GM12878 (cell line): Measurements from ENCODE around the gene FUT3.

ENCODE experiments used
- MAX ChIP-seq: IDR thresholded peaks from 2 replicates; pipeline ENCODE4 v1.6.1; 2012; ENCODE audit warnings: low read depth, low read length, improper control_type of control experiment
- NFIC ChIP-seq: IDR thresholded peaks from 2 replicates; pipeline ENCODE4 v1.6.1; 2012; ENCODE audit warnings: low read depth, mild to moderate bottlenecking, inconsistent platforms, low read length, moderate library complexity
- ZBED1 ChIP-seq: IDR thresholded peaks from 2 replicates; pipeline ENCODE4 v1.6.1; 2016; ENCODE audit warnings: borderline replicate concordance
- TF ChIP-seq, protein P1 (sequence below), 3 experiments: IDR thresholded peaks in 2 of 3; conservative IDR thresholded peaks in 1 of 3; 2 replicates each; pipeline ENCODE4 v1.5.1; 2011; ENCODE audit warnings: low read depth in 3 of 3, low read length in 3 of 3, mild to moderate bottlenecking in 3 of 3, control low read depth in 2 of 3, moderate library complexity in 2 of 3, inconsistent platforms in 1 of 3, mixed read lengths in 1 of 3; ENCODE audit not compliant: control insufficient read depth in 2 of 3, insufficient read depth in 1 of 3; ENCODE audit errors: extremely low read depth in 1 of 3

- TF ChIP-seq, protein P1, sequence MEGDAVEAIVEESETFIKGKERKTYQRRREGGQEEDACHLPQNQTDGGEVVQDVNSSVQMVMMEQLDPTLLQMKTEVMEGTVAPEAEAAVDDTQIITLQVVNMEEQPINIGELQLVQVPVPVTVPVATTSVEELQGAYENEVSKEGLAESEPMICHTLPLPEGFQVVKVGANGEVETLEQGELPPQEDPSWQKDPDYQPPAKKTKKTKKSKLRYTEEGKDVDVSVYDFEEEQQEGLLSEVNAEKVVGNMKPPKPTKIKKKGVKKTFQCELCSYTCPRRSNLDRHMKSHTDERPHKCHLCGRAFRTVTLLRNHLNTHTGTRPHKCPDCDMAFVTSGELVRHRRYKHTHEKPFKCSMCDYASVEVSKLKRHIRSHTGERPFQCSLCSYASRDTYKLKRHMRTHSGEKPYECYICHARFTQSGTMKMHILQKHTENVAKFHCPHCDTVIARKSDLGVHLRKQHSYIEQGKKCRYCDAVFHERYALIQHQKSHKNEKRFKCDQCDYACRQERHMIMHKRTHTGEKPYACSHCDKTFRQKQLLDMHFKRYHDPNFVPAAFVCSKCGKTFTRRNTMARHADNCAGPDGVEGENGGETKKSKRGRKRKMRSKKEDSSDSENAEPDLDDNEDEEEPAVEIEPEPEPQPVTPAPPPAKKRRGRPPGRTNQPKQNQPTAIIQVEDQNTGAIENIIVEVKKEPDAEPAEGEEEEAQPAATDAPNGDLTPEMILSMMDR (IDR thresholded peaks at IDR 0.05 in 2 of 3, conservative IDR thresholded peaks at IDR 0.05 in 1 of 3; ENCODE audit: control insufficient read depth in 2 of 3, extremely low read depth in 1 of 3, insufficient read depth in 1 of 3, low read depth in 3 of 3, low read length in 3 of 3) = no peak
- TF ChIP-seq NFIC (no peak), ZBED1 (no peak), MAX (no peak)
These were observed 11.9 kb downstream of the FUT3 start, which contains the start of gene FUT6 for GRCh38 chr19:5839065-5840017.
